ENCODE measurements around the gene EVI5. TPM values are rescaled to one million over a fixed set of nuclear protein-coding genes. Genes with fewer than 3 reads are reported as not detected.
"Not testable (repeated sequence)": the region's sequence is repeated elsewhere in the genome, so short reads cannot be mapped to it uniquely, and the experiment has no call there.

The EVI5 gene
- total RNA-seq, 1 donor from 2014 or later, result 77.7 TPM

DNA sequence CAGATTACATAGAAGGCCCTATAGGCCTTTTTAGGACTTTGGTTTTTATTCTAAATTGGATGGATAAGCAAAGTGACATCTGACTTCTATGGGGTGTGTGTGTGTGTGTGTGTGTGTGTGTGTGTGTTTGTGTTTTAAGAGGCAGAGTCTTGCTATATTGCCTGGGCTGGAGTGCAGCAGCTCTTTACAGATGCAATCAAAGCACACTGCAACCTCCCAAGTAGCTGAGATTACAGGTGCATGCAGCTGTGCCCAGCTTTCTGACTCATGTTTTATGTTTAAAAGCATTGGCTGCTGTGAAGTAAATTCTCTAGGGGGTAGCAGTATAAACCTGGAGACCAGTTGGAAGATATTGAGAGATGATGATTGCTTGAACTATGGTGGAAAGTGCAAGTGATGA lies 12.4 kb upstream of the EVI5 start:
- no peak for ATAC-seq
- intact Hi-C loops (cut with DNase I), result no loop called here
- no peak for DNase-seq (ENCODE audit: low spot score)

- DNase-seq (ENCODE audit: low spot score) (no peak), ATAC-seq (no peak)
- intact Hi-C loops (cut with DNase I), result no loop called here
Measured at GRCh38 chr1:92795166-92795565, 10.3 kb upstream of the EVI5 start.

DNA sequence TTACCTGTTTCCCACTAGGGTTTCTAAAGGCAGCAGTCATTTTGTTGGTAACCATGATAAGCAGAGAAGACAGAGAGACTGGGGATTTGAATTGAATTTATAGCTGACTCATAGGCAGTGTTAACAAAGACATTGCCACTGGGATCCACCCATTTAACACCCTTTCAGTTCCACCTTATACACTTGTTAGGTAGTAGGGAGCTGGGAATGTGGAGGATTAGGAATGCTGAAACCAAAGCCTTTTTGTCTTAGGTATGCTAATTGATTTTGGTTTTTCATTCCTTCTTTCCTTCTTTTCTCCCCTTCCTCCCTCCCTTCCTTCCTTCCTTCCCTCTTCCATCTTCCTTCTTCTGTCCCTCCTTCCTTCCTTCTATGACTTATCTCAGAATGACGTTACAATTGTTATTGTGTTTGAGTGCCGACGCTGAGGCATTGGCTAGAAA lies 7.5 kb upstream of the EVI5 start:
- intact Hi-C loops (cut with DNase I), result no loop called here
- ATAC-seq (no peak), DNase-seq (ENCODE audit: low spot score) (no peak)

- intact Hi-C loops (cut with DNase I), result no loop called here
- DNase-seq (ENCODE audit: low spot score) (no peak), ATAC-seq (no peak)
Measured at GRCh38 chr1:92791487-92792066, 6.7 kb upstream of the EVI5 start.

DNA sequence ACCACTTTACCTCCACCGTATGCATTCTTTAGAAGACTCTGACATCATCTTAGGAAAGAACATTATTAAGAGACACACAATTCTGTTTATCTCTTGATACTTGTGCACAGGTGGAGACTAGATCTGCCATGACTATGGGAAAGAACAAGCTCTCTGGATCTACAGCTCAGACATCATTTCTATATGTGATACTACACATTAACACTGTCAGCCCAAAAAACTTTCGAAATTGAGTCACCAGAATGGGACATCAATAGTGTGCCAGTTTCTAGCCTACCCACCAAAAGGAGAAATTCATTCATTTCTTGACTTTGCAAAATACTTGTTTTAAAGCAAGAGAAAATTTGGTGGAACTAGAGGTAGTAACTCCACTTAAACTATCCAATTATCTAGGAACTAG lies 6.0 kb upstream of the EVI5 start:
- intact Hi-C loops (cut with DNase I), result no loop called here
- ATAC-seq, result no peak
- no peak for DNase-seq (ENCODE audit: low spot score)

GRCh38 chr1:92790081-92790480 lies 5.2 kb upstream of the EVI5 start:
- intact Hi-C loops (cut with DNase I), result no loop called here
- ATAC-seq (no peak), DNase-seq (ENCODE audit: low spot score) (no peak)

GRCh38 chr1:92786111-92786901 lies 1.4 kb upstream of the EVI5 start:
- DNase-seq (ENCODE audit: low spot score) (no peak), ATAC-seq (no peak)
- intact Hi-C loops (cut with DNase I), result no loop called here

- DNase-seq (ENCODE audit: low spot score), result peak; percentile 69
- intact Hi-C loops (cut with DNase I), result no loop called here
- no peak for ATAC-seq
Measured at GRCh38 chr1:92784021-92784638, 778 bp downstream of the EVI5 start.

- intact Hi-C loops (cut with DNase I); ATAC-seq; DNase-seq (ENCODE audit: low spot score): not testable (repeated sequence)
Measured at GRCh38 chr1:92783550-92783949, 1.4 kb downstream of the EVI5 start.

DNA sequence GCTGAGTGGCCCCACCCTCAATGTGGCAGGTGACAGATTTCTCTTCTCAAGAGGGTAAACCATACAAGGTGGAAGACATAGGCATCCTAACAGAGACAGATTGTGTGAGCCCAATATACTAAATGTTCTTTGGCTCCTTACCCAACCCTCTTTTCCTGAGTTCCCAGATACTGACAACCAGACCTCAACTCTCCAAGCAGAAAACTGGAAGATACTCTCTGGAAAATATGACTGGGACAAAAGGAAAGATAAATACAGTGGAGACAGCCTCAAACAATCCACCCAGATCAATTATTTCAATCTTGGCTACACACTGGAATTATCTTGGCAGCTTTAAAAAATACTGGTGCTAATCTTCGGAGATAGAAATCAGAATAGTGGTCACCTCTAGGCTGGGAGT lies 6.5 kb downstream of the EVI5 start:
- intact Hi-C loops (cut with DNase I), result no loop called here

GRCh38 chr1:92774407-92774806 lies 10.5 kb downstream of the EVI5 start:
- ATAC-seq, result no peak
- intact Hi-C loops (cut with DNase I), result no loop called here
- DNase-seq (ENCODE audit: low spot score), result no peak

More for the DNA sequence above, 6.5 kb downstream of the EVI5 start:
- ATAC-seq (no peak), DNase-seq (ENCODE audit: low spot score) (no peak)

DNA sequence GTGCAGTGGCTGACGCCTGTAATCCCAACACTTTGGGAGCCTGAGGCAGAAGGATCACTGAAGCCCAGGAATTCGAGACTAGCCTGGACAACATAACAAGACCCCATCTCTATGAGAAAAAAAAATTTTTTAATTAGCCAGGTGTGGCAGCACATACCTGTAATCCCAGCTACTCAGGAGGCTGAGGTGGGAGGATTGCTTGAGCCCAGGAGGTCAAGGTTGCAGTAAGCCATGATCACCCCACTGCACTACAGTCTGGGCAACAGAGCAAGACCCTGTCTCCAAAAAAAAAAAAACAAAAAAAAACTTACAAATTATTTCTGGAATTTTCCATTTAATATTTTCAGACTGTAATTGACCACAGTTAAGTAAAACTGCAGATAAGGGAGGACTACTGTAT lies 11.2 kb downstream of the EVI5 start:
- DNase-seq (ENCODE audit: low spot score); intact Hi-C loops (cut with DNase I); ATAC-seq: not testable (repeated sequence)

DNA sequence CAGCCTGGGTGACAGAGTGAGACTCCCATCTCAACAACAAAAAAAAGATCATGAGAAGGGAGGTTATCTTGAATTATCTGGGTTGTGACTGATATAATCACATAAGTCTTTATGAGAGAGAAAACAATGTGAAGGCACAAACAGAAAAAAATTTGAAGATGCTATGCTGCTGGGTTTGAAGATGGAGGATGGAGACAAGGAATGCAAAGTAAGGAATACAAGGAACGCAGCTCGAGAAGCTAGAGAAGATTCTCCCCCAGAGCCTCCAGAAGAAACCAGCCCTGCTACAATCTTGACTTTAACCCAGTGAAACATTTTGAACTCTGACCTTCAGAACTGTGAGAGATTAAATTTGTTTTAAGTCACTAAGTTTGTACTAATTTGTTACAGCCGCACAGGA lies 15.1 kb downstream of the EVI5 start:
- ATAC-seq, result no peak
- DNase-seq (ENCODE audit: low spot score), result no peak
- intact Hi-C loops (cut with DNase I), result no loop called here

GRCh38 chr1:92768915-92769314 lies 16.0 kb downstream of the EVI5 start:
- intact Hi-C loops (cut with DNase I), result no loop called here
- no peak for ATAC-seq
- no peak for DNase-seq (ENCODE audit: low spot score)

GRCh38 chr1:92768296-92768695 lies 16.6 kb downstream of the EVI5 start:
- intact Hi-C loops (cut with DNase I), result no loop called here
- no peak for DNase-seq (ENCODE audit: low spot score)
- ATAC-seq, result no peak

GRCh38 chr1:92764116-92764515 lies 20.8 kb downstream of the EVI5 start:
- intact Hi-C loops (cut with DNase I), result no loop called here
- ATAC-seq (no peak), DNase-seq (ENCODE audit: low spot score) (no peak)

GRCh38 chr1:92762355-92762754 lies 22.6 kb downstream of the EVI5 start:
- DNase-seq (ENCODE audit: low spot score) (no peak), ATAC-seq (no peak)
- intact Hi-C loops (cut with DNase I), result no loop called here

DNA sequence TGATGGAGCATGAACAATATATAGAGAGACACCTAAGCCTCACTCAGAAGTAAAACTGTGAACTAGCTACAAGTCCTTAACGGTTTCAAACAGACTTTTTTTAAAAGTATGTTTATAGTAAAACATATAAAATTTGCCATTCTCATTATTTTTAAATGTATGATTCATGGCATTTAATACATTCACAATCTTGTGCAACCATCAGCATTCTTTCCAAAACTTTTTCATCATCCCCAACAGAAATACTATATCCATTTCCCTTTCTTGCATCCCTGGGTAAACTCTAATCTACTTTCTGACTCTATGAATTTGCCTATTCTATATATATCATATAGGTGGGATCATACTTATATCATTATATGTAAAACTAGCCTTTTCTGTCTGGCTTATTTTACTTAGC lies 25.5 kb downstream of the EVI5 start:
- DNase-seq (ENCODE audit: low spot score) (no peak), ATAC-seq (no peak)
- intact Hi-C loops (cut with DNase I), result no loop called here

- intact Hi-C loops (cut with DNase I), result no loop called here
- DNase-seq (ENCODE audit: low spot score) (no peak), ATAC-seq (no peak)
Measured at GRCh38 chr1:92756537-92756936, 28.4 kb downstream of the EVI5 start.

Data from sciatic nerve (tissue), 2 donors.